GM18499 (cell line): ENCODE data around the gene NCOA7.
A peak's percentile ranks its signal among the peaks of the same experiment; 100 is the strongest.
"Not testable (repeated sequence)": the region's sequence is repeated elsewhere in the genome, so short reads cannot be mapped to it uniquely, and the experiment has no call there.

Source experiments
- ATAC-seq: cut with Tn5 transposase; IDR thresholded peaks from one replicate; pipeline ENCODE4 v1.9.1; 2021; ENCODE audit warnings: moderate number of reproducible peaks; ENCODE audit not compliant: insufficient read depth, unreplicated experiment

NCOA7 gene

GRCh38 chr6:125911051-125911451 is 120.3 kb downstream of the NCOA7 start:
- not testable (repeated sequence) for ATAC-seq

- ATAC-seq = not testable (repeated sequence)
Measured at GRCh38 chr6:125912430-125912829, 121.7 kb downstream of the NCOA7 start.

- ATAC-seq = no peak
Measured at GRCh38 chr6:125913145-125913544, 122.4 kb downstream of the NCOA7 start.

- no peak for ATAC-seq
Measured at GRCh38 chr6:125913864-125914351, 123.1 kb downstream of the NCOA7 start.

GRCh38 chr6:125918230-125918629 is 127.5 kb downstream of the NCOA7 start:
- no peak for ATAC-seq

GRCh38 chr6:125918681-125919566 is 128.2 kb downstream of the NCOA7 start:
- peak; percentile 97 for ATAC-seq

- ATAC-seq = no peak
Measured at GRCh38 chr6:125919618-125920017, 128.9 kb downstream of the NCOA7 start.

- no peak for ATAC-seq
Measured at GRCh38 chr6:125922322-125922860, 131.6 kb downstream of the NCOA7 start.

- ATAC-seq = no peak
Measured at GRCh38 chr6:125923366-125923877, 132.7 kb downstream of the NCOA7 start.

- no peak for ATAC-seq
Measured at GRCh38 chr6:125924169-125924568, 133.4 kb downstream of the NCOA7 start.

GRCh38 chr6:125924697-125925358 is 134.1 kb downstream of the NCOA7 start:
- no peak for ATAC-seq

- ATAC-seq = no peak
Measured at GRCh38 chr6:125926711-125927110, 136.0 kb downstream of the NCOA7 start.

GRCh38 chr6:125927761-125928160 is 137.0 kb downstream of the NCOA7 start:
- ATAC-seq = no peak

GRCh38 chr6:125930765-125931418 is 140.1 kb downstream of the NCOA7 start:
- no peak for ATAC-seq

GRCh38 chr6:125931733-125932450 is 141.1 kb downstream of the NCOA7 start:
- ATAC-seq = peak; percentile 64

GRCh38 chr6:125932451-125932795 is 141.7 kb downstream of the NCOA7 start:
- no peak for ATAC-seq

- ATAC-seq = not testable (repeated sequence)
Measured at GRCh38 chr6:125935520-125935919, 144.8 kb downstream of the NCOA7 start.

GRCh38 chr6:125939026-125939425 is 148.3 kb downstream of the NCOA7 start:
- no peak for ATAC-seq

GRCh38 chr6:125939791-125940190 is 149.0 kb downstream of the NCOA7 start:
- ATAC-seq = no peak
